Measurements from ENCODE around the gene POLH. TPM values are rescaled to one million over a fixed set of nuclear protein-coding genes. Genes with fewer than 3 reads are reported as not detected.
A peak's percentile ranks its signal among the peaks of the same experiment; 100 is the strongest.
"Not testable (repeated sequence)": the region's sequence is repeated elsewhere in the genome, so short reads cannot be mapped to it uniquely, and the experiment has no call there.

The POLH gene
- 20.2 TPM for total RNA-seq (ENCODE audit: unreplicated experiment)
- long read RNA-seq, partial matches to known transcripts = 0 of 2 reads
- long read RNA-seq, other reads (novel, unspliced or antisense) = 1 of 2 reads

DNA sequence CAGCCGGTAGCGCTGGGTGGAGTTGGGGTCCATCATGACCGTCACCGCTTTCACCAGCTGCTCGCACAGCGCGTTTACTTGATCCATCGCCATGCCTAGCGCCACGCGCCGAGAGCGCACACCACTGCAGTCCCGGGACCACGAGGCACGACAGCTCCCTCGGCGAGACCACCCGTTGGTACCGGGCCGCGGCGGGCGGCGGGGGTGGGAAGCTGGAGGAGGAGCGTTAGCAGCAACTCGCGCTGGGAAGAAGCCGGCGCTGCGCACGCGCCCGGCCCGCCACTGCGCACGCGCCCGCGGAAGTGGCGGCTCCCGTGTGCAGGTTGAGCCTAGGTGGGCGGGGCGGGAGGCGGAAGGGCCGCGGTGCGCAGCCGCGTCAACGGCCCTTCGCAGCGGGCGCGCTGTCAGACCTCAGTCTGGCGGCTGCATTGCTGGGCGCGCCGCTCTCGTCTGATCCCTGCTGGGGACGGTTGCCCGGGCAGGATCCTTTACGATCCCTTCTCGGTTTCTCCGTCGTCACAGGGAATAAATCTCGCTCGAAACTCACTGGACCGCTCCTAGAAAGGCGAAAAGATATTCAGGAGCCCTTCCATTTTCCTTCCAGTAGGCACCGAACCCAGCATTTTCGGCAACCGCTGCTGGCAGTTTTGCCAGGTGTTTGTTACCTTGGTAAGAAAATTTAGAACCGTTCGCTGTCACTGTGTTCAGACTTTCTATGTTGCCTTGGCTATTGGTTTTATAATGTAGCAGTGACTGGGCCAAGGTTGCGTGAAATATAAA, at the start of gene POLH, which contains the start of gene XPO5:
Gene POLH (plus strand): TSS at position 414 of the 780 bp plus-strand sequence. CDS start 6,135 bp downstream, outside the sequence.
Gene XPO5 (minus strand): TSS at position 267 of the 780 bp plus-strand sequence. CDS start 174 bp downstream, at position 93.
- Mint-ChIP-seq H3K4me1 (ENCODE audit: low read depth, unreplicated experiment) (peaks cover 12% of the 10 kb centered on the region), H3K27me3 (ENCODE audit: unreplicated experiment) (peaks cover 6% of the 10 kb centered on the region), H3K9me3 (ENCODE audit: unreplicated experiment) (peaks cover 4% of the 10 kb centered on the region), H3K4me3 (ENCODE audit: unreplicated experiment) (peak within 1 kb of the TSS; percentile 98), H3K27ac (ENCODE audit: unreplicated experiment) (peak within 1 kb of the TSS; percentile 86), H3K36me3 (ENCODE audit: unreplicated experiment) (no peaks in the 10 kb centered on the region)
- peak; percentile 94 for DNase-seq
- TF ChIP-seq, protein P1, sequence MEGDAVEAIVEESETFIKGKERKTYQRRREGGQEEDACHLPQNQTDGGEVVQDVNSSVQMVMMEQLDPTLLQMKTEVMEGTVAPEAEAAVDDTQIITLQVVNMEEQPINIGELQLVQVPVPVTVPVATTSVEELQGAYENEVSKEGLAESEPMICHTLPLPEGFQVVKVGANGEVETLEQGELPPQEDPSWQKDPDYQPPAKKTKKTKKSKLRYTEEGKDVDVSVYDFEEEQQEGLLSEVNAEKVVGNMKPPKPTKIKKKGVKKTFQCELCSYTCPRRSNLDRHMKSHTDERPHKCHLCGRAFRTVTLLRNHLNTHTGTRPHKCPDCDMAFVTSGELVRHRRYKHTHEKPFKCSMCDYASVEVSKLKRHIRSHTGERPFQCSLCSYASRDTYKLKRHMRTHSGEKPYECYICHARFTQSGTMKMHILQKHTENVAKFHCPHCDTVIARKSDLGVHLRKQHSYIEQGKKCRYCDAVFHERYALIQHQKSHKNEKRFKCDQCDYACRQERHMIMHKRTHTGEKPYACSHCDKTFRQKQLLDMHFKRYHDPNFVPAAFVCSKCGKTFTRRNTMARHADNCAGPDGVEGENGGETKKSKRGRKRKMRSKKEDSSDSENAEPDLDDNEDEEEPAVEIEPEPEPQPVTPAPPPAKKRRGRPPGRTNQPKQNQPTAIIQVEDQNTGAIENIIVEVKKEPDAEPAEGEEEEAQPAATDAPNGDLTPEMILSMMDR (IDR thresholded peaks at IDR 0.05; ENCODE audit: partially characterized antibody, unreplicated experiment) = no peak

DNA sequence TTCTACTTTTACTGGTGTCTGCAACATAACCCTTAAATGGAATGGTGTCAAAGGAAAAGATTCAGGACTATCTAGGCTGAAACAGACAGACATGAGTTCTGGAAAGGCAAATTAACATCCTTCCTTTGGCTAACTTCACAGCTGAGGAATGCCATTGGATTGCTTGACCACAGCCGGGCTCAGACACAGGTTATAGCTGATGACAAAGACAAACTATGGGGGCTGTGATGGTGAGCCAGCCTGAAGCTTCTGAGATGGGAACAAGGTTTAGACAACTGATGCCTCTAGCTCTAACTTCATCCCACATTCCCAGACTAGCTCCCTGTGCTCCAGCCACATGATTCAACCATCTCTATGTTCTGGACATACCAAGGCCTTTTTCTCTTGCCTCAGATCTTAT, 43.8 kb upstream of the POLH start:
- no peak overlapping the region for H3K4me3 Mint-ChIP-seq (ENCODE audit: unreplicated experiment)
- no peaks in the 10 kb centered on the region for H3K9me3 Mint-ChIP-seq (ENCODE audit: unreplicated experiment)
- no peak for DNase-seq
- H3K36me3 Mint-ChIP-seq (ENCODE audit: unreplicated experiment) = no peaks in the 10 kb centered on the region
- H3K4me1 Mint-ChIP-seq (ENCODE audit: low read depth, unreplicated experiment) = no peaks in the 10 kb centered on the region
- no peak overlapping the region for H3K27ac Mint-ChIP-seq (ENCODE audit: unreplicated experiment)
- H3K27me3 Mint-ChIP-seq (ENCODE audit: unreplicated experiment) = no peaks in the 10 kb centered on the region
- TF ChIP-seq, protein P1 (IDR thresholded peaks at IDR 0.05; ENCODE audit: partially characterized antibody, unreplicated experiment) = no peak

DNA sequence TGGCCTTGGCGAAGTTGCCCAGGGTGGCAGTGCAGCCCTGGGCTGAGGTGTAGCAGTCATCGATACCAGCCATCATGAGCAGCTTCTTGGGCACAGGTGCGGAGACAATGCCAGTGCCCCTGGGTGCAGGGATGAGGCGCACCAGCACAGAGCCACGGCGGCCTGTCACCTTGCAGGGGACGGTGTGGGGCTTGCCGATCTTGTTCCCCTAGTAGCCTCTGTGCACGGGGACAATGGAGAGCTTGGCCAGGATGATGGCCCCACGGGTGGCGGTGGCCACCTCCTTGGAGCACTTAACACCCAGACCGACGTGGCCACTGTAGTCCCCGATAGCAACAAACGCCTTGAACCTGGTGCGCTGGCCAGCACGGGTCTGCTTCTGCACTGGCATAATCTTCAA, 37.0 kb upstream of the POLH start:
- H3K36me3 Mint-ChIP-seq (ENCODE audit: unreplicated experiment) = not testable (repeated sequence)

GRCh38 chr6:43539409-43539808, 36.6 kb upstream of the POLH start:
- H3K27ac Mint-ChIP-seq (ENCODE audit: unreplicated experiment); H3K4me3 Mint-ChIP-seq (ENCODE audit: unreplicated experiment); H3K4me1 Mint-ChIP-seq (ENCODE audit: low read depth, unreplicated experiment); DNase-seq; H3K36me3 Mint-ChIP-seq (ENCODE audit: unreplicated experiment); H3K9me3 Mint-ChIP-seq (ENCODE audit: unreplicated experiment); H3K27me3 Mint-ChIP-seq (ENCODE audit: unreplicated experiment): not testable (repeated sequence)

More for the DNA sequence above, 37.0 kb upstream of the POLH start:
- H3K4me1 Mint-ChIP-seq (ENCODE audit: low read depth, unreplicated experiment); H3K27me3 Mint-ChIP-seq (ENCODE audit: unreplicated experiment); DNase-seq; H3K27ac Mint-ChIP-seq (ENCODE audit: unreplicated experiment); H3K4me3 Mint-ChIP-seq (ENCODE audit: unreplicated experiment); H3K9me3 Mint-ChIP-seq (ENCODE audit: unreplicated experiment): not testable (repeated sequence)

DNA sequence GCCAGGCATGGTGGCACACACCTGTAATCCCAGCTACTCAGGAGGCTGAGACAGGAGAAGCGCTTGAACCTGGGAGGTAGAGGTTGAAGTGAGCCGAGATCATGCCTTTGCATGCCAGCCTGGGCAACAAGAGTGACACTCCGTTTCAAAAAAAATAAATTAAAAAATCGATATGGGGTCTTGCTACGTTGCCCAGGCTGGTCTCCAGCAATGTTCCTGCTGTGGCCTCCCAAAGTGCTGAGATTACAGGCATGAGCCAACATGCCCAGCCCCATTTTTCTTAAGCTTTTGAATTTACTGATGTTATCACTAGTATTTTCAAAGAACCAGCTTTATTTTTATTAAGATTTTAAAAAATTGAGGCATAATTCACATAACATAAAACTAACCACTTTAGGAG, 35.5 kb upstream of the POLH start:
- Mint-ChIP-seq H3K4me3 (ENCODE audit: unreplicated experiment) (no peak overlapping the region), H3K9me3 (ENCODE audit: unreplicated experiment) (no peaks in the 10 kb centered on the region), H3K36me3 (ENCODE audit: unreplicated experiment) (no peaks in the 10 kb centered on the region), H3K4me1 (ENCODE audit: low read depth, unreplicated experiment) (no peaks in the 10 kb centered on the region), H3K27ac (ENCODE audit: unreplicated experiment) (no peak overlapping the region), H3K27me3 (ENCODE audit: unreplicated experiment) (no peaks in the 10 kb centered on the region)
- TF ChIP-seq, protein P1 (IDR thresholded peaks at IDR 0.05; ENCODE audit: partially characterized antibody, unreplicated experiment) = no peak
- DNase-seq = no peak
